ENCODE results near the gene ZRANB1.

DNA sequence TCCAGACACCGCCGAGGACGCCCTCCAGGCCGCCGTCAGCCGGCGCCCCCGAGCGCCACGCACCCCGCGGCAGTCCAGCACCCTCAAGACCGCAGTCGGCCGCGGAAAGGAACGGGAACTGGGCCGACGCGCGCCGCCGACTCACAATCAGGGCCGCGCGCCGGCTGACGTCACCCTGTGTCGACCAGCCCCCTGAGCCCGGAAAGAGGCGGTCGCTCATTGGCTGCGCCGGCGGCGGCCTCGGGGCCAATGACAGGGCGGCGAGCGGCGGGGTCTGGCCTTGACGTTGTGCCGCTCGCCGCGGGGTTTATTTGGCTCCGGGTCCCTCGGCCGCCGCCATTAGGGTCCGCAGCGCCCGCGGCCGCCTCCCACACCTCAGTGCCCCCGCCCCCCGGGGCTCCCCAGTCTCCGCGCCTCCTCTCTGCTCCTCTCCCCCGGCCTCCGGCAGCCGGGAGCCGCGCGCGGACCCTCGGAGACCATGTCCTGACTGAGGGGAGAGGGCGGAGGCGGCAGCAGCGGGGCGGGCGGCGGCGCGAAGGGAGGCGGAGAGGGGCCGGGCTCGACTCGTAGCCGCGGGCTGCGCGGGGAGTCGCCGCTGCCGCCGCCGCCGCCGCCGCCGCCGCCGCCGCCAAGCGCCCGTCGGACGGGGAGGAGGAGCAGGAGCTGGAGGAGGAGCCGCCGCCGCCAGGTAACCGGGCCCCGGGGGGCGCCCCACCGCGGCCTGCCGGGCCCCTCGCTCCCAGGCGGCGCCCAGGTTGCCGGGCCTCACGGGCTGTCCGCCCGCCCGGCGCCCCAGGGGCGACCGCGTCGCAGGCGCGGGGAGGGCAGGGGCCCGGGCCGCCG, 25.1 kb upstream of the ZRANB1 start:
- TF ChIP-seq, protein P1, sequence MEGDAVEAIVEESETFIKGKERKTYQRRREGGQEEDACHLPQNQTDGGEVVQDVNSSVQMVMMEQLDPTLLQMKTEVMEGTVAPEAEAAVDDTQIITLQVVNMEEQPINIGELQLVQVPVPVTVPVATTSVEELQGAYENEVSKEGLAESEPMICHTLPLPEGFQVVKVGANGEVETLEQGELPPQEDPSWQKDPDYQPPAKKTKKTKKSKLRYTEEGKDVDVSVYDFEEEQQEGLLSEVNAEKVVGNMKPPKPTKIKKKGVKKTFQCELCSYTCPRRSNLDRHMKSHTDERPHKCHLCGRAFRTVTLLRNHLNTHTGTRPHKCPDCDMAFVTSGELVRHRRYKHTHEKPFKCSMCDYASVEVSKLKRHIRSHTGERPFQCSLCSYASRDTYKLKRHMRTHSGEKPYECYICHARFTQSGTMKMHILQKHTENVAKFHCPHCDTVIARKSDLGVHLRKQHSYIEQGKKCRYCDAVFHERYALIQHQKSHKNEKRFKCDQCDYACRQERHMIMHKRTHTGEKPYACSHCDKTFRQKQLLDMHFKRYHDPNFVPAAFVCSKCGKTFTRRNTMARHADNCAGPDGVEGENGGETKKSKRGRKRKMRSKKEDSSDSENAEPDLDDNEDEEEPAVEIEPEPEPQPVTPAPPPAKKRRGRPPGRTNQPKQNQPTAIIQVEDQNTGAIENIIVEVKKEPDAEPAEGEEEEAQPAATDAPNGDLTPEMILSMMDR (IDR thresholded peaks at IDR 0.05; ENCODE audit: insufficient read depth, low read length, poor library complexity, severe bottlenecking), result no peak
- no peak for TF ChIP-seq EZH2phosphoT487 (conservative IDR thresholded peaks at IDR 0.05; ENCODE audit: low read length)

Data from SU-DHL-6 (cell line).